ENCODE data around the gene TNFAIP8L3.

The TNFAIP8L3 gene

GRCh38 chr15:51090753-51091152 lies 4.0 kb downstream of the TNFAIP8L3 start:
- H3K9ac ChIP-seq (ENCODE audit: low read depth, low read length) = no peak overlapping the region
- no peaks in the 10 kb centered on the region for H3K36me3 ChIP-seq (ENCODE audit: insufficient read depth, low read length)
- H3K4me1 ChIP-seq (ENCODE audit: insufficient read depth, low read length) = peaks cover 5% of the 10 kb centered on the region
- no peaks in the 10 kb centered on the region for H3K9me3 ChIP-seq (ENCODE audit: control insufficient read depth, insufficient read depth, low read length)

GRCh38 chr15:51089699-51090453 lies 4.8 kb downstream of the TNFAIP8L3 start:
- Histone ChIP-seq H3K4me1 (ENCODE audit: insufficient read depth, low read length) (peaks cover 6% of the 10 kb centered on the region), H3K36me3 (ENCODE audit: insufficient read depth, low read length) (no peaks in the 10 kb centered on the region), H3K9ac (ENCODE audit: low read depth, low read length) (no peak overlapping the region), H3K9me3 (ENCODE audit: control insufficient read depth, insufficient read depth, low read length) (no peaks in the 10 kb centered on the region)

GRCh38 chr15:51089041-51089440 lies 5.7 kb downstream of the TNFAIP8L3 start:
- no peaks in the 10 kb centered on the region for H3K36me3 ChIP-seq (ENCODE audit: insufficient read depth, low read length)
- H3K9ac ChIP-seq (ENCODE audit: low read depth, low read length) = no peak overlapping the region
- H3K4me1 ChIP-seq (ENCODE audit: insufficient read depth, low read length) = peaks cover 7% of the 10 kb centered on the region
- no peaks in the 10 kb centered on the region for H3K9me3 ChIP-seq (ENCODE audit: control insufficient read depth, insufficient read depth, low read length)

- Histone ChIP-seq H3K9me3 (ENCODE audit: control insufficient read depth, insufficient read depth, low read length) (no peaks in the 10 kb centered on the region), H3K9ac (ENCODE audit: low read depth, low read length) (no peak overlapping the region), H3K4me1 (ENCODE audit: insufficient read depth, low read length) (peaks cover 10% of the 10 kb centered on the region), H3K36me3 (ENCODE audit: insufficient read depth, low read length) (no peaks in the 10 kb centered on the region)
Measured at GRCh38 chr15:51088585-51088984, 6.1 kb downstream of the TNFAIP8L3 start.

- no peak overlapping the region for H3K9ac ChIP-seq (ENCODE audit: low read depth, low read length)
- no peaks in the 10 kb centered on the region for H3K9me3 ChIP-seq (ENCODE audit: control insufficient read depth, insufficient read depth, low read length)
- no peaks in the 10 kb centered on the region for H3K36me3 ChIP-seq (ENCODE audit: insufficient read depth, low read length)
- H3K4me1 ChIP-seq (ENCODE audit: insufficient read depth, low read length) = peaks cover 10% of the 10 kb centered on the region
Measured at GRCh38 chr15:51087513-51087912, 7.2 kb downstream of the TNFAIP8L3 start.

- Histone ChIP-seq H3K36me3 (ENCODE audit: insufficient read depth, low read length) (no peaks in the 10 kb centered on the region), H3K9ac (ENCODE audit: low read depth, low read length) (no peak overlapping the region), H3K9me3 (ENCODE audit: control insufficient read depth, insufficient read depth, low read length) (no peaks in the 10 kb centered on the region), H3K4me1 (ENCODE audit: insufficient read depth, low read length) (peaks cover 10% of the 10 kb centered on the region)
Measured at GRCh38 chr15:51086409-51086808, 8.3 kb downstream of the TNFAIP8L3 start.

- no peak overlapping the region for H3K9ac ChIP-seq (ENCODE audit: low read depth, low read length)
- no peaks in the 10 kb centered on the region for H3K36me3 ChIP-seq (ENCODE audit: insufficient read depth, low read length)
- H3K9me3 ChIP-seq (ENCODE audit: control insufficient read depth, insufficient read depth, low read length) = no peaks in the 10 kb centered on the region
- H3K4me1 ChIP-seq (ENCODE audit: insufficient read depth, low read length) = peaks cover 10% of the 10 kb centered on the region
Measured at GRCh38 chr15:51085764-51086163, 8.9 kb downstream of the TNFAIP8L3 start.

GRCh38 chr15:51083641-51084166 lies 11.0 kb downstream of the TNFAIP8L3 start:
- Histone ChIP-seq H3K36me3 (ENCODE audit: insufficient read depth, low read length) (no peaks in the 10 kb centered on the region), H3K9ac (ENCODE audit: low read depth, low read length) (no peak overlapping the region), H3K9me3 (ENCODE audit: control insufficient read depth, insufficient read depth, low read length) (no peaks in the 10 kb centered on the region), H3K4me1 (ENCODE audit: insufficient read depth, low read length) (peaks cover 10% of the 10 kb centered on the region)

- Histone ChIP-seq H3K9me3 (ENCODE audit: control insufficient read depth, insufficient read depth, low read length) (no peaks in the 10 kb centered on the region), H3K4me1 (ENCODE audit: insufficient read depth, low read length) (peaks cover 16% of the 10 kb centered on the region), H3K9ac (ENCODE audit: low read depth, low read length) (no peak overlapping the region), H3K36me3 (ENCODE audit: insufficient read depth, low read length) (no peaks in the 10 kb centered on the region)
Measured at GRCh38 chr15:51082246-51082645, 12.5 kb downstream of the TNFAIP8L3 start.

- Histone ChIP-seq H3K4me1 (ENCODE audit: insufficient read depth, low read length) (peaks cover 11% of the 10 kb centered on the region), H3K9me3 (ENCODE audit: control insufficient read depth, insufficient read depth, low read length) (no peaks in the 10 kb centered on the region), H3K36me3 (ENCODE audit: insufficient read depth, low read length) (no peaks in the 10 kb centered on the region)
Measured at GRCh38 chr15:51080286-51080685, 14.4 kb downstream of the TNFAIP8L3 start.

GRCh38 chr15:51079226-51079625 lies 15.5 kb downstream of the TNFAIP8L3 start:
- Histone ChIP-seq H3K36me3 (ENCODE audit: insufficient read depth, low read length) (no peaks in the 10 kb centered on the region), H3K9ac (ENCODE audit: low read depth, low read length) (no peak overlapping the region), H3K4me1 (ENCODE audit: insufficient read depth, low read length) (peaks cover 11% of the 10 kb centered on the region), H3K9me3 (ENCODE audit: control insufficient read depth, insufficient read depth, low read length) (no peaks in the 10 kb centered on the region)

More at GRCh38 chr15:51080286-51080685, 14.4 kb downstream of the TNFAIP8L3 start:
- no peak overlapping the region for H3K9ac ChIP-seq (ENCODE audit: low read depth, low read length)

- H3K36me3 ChIP-seq (ENCODE audit: insufficient read depth, low read length) = no peaks in the 10 kb centered on the region
- H3K9ac ChIP-seq (ENCODE audit: low read depth, low read length) = peak overlapping the region; percentile 90
Measured at GRCh38 chr15:51077221-51078153, 17.2 kb downstream of the TNFAIP8L3 start.

GRCh38 chr15:51076524-51077220 lies 18.0 kb downstream of the TNFAIP8L3 start:
- peak overlapping the region; percentile 90; the same call in 1 of the 2 replicates for H3K9ac ChIP-seq (ENCODE audit: low read depth, low read length)
- no peaks in the 10 kb centered on the region for H3K9me3 ChIP-seq (ENCODE audit: control insufficient read depth, insufficient read depth, low read length)
- no peaks in the 10 kb centered on the region for H3K36me3 ChIP-seq (ENCODE audit: insufficient read depth, low read length)
- H3K4me1 ChIP-seq (ENCODE audit: insufficient read depth, low read length) = peaks cover 6% of the 10 kb centered on the region; the same call in 1 of the 2 replicates

More at GRCh38 chr15:51077221-51078153, 17.2 kb downstream of the TNFAIP8L3 start:
- no peaks in the 10 kb centered on the region for H3K9me3 ChIP-seq (ENCODE audit: control insufficient read depth, insufficient read depth, low read length)
- H3K4me1 ChIP-seq (ENCODE audit: insufficient read depth, low read length) = peaks cover 6% of the 10 kb centered on the region; the same call in 1 of the 2 replicates
